Mesodermal cell (in vitro differentiated cells): ENCODE measurements around the gene LCN10.

Experiments
- H3K27ac ChIP-seq: 2 replicates; pipeline ENCODE4 v1.7.0; 2013; ENCODE audit warnings: mild to moderate bottlenecking, low read depth, low read length, moderate library complexity; ENCODE audit not compliant: severe bottlenecking
- H3K36me3 ChIP-seq: 2 replicates; pipeline ENCODE4 v1.7.1; 2013; ENCODE audit warnings: mild to moderate bottlenecking, low read length, moderate library complexity; ENCODE audit not compliant: control insufficient read depth, insufficient read depth
- H3K4me1 ChIP-seq: one replicate; pipeline ENCODE4 v1.7.1; 2013; ENCODE audit warnings: mild to moderate bottlenecking, low read length; ENCODE audit not compliant: insufficient read depth, control insufficient read depth, poor library complexity, severe bottlenecking
- H3K4me3 ChIP-seq: 2 replicates; pipeline ENCODE4 v1.7.0; 2013; ENCODE audit warnings: low read length, control low read depth, mild to moderate bottlenecking; ENCODE audit not compliant: insufficient read depth, poor library complexity, severe bottlenecking; ENCODE audit errors: extremely low read depth
- H3K9me3 ChIP-seq: 2 replicates; pipeline ENCODE4 v1.7.1; 2013; ENCODE audit warnings: mild to moderate bottlenecking, low read length, moderate library complexity; ENCODE audit not compliant: control insufficient read depth
- WGBS, 2 experiments: methylation state at CpG; one replicate each; pipeline ENCODE4 v1.1.5; 2013; ENCODE audit warnings: missing lambda C conversion rate in 2 of 2; ENCODE audit not compliant: insufficient coverage in 2 of 2; 5-methylcytosine and 5-hydroxymethylcytosine counted together

LCN10 gene

DNA sequence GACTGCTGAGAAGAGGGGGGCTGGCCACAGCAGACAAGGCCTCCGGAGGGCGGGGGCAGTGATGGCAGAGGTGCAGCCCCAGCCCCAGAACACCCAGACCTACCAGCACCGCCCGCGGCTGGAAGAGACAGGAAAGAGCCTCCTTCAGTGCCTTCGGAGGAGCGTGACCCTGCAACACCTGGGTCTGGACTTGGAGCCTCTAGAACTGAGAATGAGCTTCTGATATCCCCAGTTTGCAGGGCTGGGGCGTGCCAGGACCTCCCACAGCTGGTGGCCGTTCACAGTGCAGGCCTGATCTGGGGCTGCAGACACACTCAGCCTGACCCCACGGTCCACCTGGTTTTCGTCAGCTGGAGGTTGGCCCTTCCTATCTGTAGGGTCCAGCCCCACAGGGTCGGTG, 9.1 kb downstream of the LCN10 start:
- H3K4me3 ChIP-seq = no peak overlapping the region
- H3K4me1 ChIP-seq = peaks cover 10% of the 10 kb centered on the region
- whole genome bisulfite sequencing, 2 experiments = 91 to 97% methylated on average over 10 to 12 of the region's 12 CpGs

DNA sequence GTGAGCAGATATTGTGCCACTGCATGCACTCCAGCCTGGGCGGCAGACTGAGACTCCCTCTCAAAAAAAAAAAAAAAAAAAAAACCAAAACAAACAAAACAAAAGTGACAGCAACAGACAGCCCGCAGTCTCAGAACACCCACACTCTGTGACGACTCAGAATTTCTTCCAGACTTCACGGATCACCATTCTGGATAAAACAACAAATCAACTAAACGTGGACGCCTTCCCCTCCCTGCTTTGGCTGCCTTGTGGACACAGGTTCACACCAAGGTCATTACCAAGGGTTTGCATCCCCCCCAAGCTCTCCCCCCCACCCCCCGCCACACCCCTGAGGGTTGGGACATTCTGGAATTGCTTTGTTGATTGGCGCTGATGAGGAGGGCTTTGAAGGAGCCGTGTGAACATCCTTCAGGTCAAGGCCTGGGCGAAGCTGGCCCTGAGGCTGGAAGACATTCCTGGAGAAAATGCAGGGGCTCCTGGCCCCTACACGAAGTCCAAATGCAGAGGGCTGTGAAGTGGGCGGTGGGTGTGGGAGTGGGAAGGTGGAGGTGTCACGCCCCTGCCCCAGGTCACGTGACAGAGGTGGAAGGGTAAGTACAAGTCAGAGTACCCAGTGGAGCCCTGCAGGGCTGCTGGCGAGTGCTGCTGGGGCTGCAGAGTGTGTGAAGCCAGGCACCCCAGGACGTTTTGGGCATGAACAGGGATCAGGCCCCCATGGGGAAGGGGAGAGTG, 10.1 kb downstream of the LCN10 start:
- Histone ChIP-seq H3K9me3 (no peaks in the 10 kb centered on the region), H3K4me3 (no peak overlapping the region), H3K36me3 (no peaks in the 10 kb centered on the region), H3K27ac (no peak overlapping the region), H3K4me1 (peaks cover 10% of the 10 kb centered on the region)
- 68 to 77% methylated on average over 11 of the region's 16 CpGs for WGBS, 2 experiments

More for the DNA sequence above, 9.1 kb downstream of the LCN10 start:
- Histone ChIP-seq H3K36me3 (no peaks in the 10 kb centered on the region), H3K27ac (no peak overlapping the region), H3K9me3 (no peaks in the 10 kb centered on the region)

DNA sequence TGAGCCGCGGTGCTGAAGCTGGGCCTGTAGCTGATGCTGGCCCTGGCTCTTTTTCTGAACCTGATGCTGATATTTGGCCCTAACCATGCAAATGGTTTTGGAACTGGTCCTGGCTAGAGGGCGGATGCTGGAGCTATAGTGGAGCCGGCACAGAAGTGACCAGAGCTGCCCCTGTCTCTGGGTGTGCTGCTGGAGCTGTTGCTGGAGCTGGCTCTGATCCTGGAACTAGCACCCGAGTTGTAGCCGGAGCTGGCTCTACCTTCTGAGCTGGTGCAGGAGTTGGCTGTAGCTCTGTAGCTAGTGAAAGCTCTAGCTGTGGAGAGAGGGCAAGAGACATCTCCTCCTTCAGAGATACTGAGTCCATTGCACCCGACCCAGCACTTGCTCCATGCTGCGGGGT, 12.8 kb downstream of the LCN10 start:
- H3K9me3 ChIP-seq = no peaks in the 10 kb centered on the region
- 92 to 96% methylated on average over 7 to 8 of the region's 8 CpGs for WGBS, 2 experiments
- H3K36me3 ChIP-seq = peaks cover 19% of the 10 kb centered on the region
- no peak overlapping the region for H3K4me3 ChIP-seq
- no peak overlapping the region for H3K27ac ChIP-seq
- H3K4me1 ChIP-seq = peaks cover 27% of the 10 kb centered on the region

DNA sequence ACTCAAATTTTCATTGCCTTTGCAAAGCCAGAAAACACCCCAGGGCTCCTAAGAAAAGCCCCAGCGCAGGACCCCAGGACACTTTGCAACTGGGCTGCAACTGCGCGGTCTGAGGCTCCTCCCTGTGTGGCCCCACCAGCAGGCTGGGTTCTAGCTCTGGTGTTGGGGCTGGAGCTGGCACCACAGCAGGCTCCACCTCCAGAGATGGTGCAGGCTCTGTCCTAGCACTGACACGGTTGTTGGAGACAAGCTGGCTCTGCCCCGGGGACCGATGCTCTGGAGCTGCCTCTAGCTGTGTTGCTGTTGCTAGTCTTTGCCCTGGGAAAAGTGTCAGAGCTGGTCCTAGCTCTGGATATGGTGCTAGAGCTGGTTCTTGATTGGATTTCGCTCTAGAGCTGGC, 13.6 kb downstream of the LCN10 start:
- peak overlapping the region; percentile 74 for H3K4me3 ChIP-seq
- no peaks in the 10 kb centered on the region for H3K9me3 ChIP-seq
- H3K27ac ChIP-seq = no peak overlapping the region
- 86 to 92% methylated on average over 6 to 7 of the region's 7 CpGs for WGBS, 2 experiments
- peaks cover 27% of the 10 kb centered on the region for H3K36me3 ChIP-seq
- peaks cover 30% of the 10 kb centered on the region for H3K4me1 ChIP-seq

DNA sequence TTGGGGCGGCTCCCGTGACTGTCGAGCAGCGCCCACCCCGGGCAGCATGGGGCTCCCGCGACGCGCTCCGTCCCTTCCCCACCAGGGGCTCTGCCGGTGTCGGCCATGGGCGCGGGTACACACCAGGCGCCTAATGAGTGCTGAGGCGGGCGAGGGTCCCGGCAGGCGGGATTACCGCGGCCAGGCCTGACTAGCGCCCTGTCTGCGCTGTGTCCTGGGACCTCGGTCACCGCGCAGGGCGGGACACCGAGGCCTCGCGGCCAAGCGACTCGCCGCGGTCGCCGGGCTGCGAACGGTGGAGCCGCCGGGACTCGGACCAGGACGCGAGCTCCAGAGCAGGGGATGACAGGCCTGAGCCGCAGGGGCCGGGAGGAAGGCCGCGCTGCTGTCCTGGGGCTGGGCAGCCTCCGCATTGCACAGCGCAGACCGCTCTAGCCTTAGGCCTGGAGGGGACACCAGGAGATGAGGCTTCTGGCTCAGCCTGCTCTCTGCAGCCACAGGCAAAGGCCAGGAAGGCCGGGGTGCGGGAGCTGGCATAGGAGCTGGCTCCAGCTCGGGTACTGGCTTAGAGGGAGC, 14.1 kb downstream of the LCN10 start:
- H3K27ac ChIP-seq = no peak overlapping the region
- H3K9me3 ChIP-seq = no peaks in the 10 kb centered on the region
- H3K36me3 ChIP-seq = peaks cover 32% of the 10 kb centered on the region
- peaks cover 27% of the 10 kb centered on the region for H3K4me1 ChIP-seq
- H3K4me3 ChIP-seq = peak overlapping the region; percentile 74
- WGBS, 2 experiments = 7 to 9% methylated on average over 49 to 53 of the region's 53 CpGs

DNA sequence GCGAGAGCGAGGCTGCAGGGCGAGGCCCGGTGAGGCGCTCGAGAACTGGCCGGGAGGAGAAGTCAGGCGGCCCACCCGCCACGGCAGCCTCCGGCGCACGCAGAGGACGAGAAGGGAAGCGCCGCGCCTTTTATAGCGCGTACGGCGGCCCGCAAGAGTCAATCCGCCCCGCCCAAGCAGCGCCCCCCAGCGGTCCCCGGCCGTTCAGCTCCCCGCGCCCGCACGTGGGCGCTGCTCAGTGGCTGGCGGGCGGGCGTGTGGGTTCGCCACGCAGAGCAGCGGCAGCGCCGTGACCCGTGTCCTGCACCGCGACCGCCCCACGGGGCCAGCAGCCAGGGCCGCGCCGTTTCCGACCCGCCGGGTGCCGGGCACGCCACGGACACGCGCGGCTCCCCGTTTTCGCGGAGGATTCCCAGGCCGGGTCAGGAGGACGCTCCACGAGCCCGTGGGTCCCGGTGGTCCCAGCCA, 14.6 kb downstream of the LCN10 start:
- peaks cover 27% of the 10 kb centered on the region for H3K4me1 ChIP-seq
- H3K36me3 ChIP-seq = peaks cover 37% of the 10 kb centered on the region
- H3K27ac ChIP-seq = no peak overlapping the region
- peak overlapping the region; percentile 74 for H3K4me3 ChIP-seq
- 0 to 1% methylated on average over 58 to 65 of the region's 66 CpGs for WGBS, 2 experiments
- H3K9me3 ChIP-seq = no peaks in the 10 kb centered on the region

DNA sequence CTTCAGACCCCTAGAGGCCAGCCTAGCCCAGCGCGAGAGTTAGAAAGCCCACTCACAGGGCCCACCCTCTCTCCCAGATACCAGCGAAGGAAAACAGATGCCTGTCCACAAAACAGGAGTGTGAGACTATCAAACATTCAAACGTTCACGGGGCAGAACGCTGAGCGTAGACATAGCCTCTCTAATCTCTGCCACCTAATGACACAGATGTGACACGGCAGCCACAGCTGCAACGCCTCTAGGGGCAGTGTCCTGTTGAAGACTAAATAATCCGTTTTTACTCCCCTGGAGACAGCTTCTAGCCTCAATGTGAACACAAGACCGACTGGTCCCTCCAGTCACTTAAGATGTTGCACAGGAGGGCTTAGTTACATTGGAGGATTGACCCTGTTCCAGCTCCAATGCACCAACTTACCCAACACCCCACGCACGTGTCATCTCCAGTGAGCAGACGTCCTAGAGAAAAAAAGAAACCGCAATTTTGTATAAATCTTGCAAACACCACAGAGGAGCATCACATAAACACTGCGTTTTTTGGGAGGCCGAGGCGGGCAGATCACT, 16.0 kb downstream of the LCN10 start:
- H3K4me3 ChIP-seq = peak overlapping the region; percentile 74
- H3K27ac ChIP-seq = peak overlapping the region; percentile 59
- 45 to 53% methylated on average over 11 to 18 of the region's 18 CpGs for WGBS, 2 experiments
- peaks cover 50% of the 10 kb centered on the region for H3K36me3 ChIP-seq
- H3K4me1 ChIP-seq = peaks cover 27% of the 10 kb centered on the region
- no peaks in the 10 kb centered on the region for H3K9me3 ChIP-seq

DNA sequence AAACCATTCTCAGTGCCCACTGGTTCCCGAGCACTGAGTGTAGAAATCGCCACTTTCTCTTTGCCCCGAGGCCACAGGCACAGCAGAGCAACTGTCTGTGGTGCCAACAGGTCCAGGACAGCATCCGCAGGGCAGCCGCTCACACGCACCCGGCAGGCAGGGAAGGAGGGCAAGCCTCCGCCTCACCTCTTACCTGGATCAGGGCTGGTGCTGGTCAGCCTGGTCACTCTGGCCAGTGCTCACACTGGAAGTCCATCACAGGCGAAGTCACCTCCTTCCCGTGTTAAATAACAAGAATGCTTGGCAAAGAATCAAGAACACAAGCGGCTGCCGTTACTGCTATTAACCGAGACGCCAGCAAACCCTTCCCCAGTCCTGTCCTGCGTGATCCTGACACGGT, 16.6 kb downstream of the LCN10 start:
- peaks cover 53% of the 10 kb centered on the region for H3K36me3 ChIP-seq
- H3K27ac ChIP-seq = peak overlapping the region; percentile 59
- H3K4me1 ChIP-seq = peaks cover 27% of the 10 kb centered on the region
- H3K4me3 ChIP-seq = peak overlapping the region; percentile 74
- H3K9me3 ChIP-seq = no peaks in the 10 kb centered on the region
- 85 to 88% methylated on average over 16 of the region's 16 CpGs for WGBS, 2 experiments

DNA sequence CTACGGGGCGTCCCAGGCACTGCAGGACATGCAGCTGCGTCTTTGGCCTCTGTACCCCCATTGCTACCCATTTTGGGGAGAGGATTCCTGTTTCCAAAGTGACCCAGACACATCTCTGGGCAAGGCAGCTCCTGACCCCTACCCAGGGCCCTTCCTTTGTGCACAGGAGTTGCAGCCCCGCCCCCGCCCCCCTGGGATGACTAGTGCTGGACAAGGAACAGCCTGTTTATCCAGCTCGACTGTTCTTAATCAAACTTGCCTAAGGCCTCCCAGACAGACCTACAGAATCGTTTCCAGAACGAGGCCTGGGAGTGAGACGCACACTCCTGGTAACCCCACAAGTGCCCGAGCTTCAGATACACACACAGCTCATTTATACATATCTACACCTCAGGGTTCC, 17.1 kb downstream of the LCN10 start:
- WGBS, 2 experiments = 85 to 92% methylated on average over 7 to 10 of the region's 10 CpGs
- Histone ChIP-seq H3K36me3 (peaks cover 58% of the 10 kb centered on the region), H3K9me3 (no peaks in the 10 kb centered on the region), H3K27ac (peak overlapping the region; percentile 59), H3K4me3 (peak overlapping the region; percentile 74), H3K4me1 (peaks cover 28% of the 10 kb centered on the region)

DNA sequence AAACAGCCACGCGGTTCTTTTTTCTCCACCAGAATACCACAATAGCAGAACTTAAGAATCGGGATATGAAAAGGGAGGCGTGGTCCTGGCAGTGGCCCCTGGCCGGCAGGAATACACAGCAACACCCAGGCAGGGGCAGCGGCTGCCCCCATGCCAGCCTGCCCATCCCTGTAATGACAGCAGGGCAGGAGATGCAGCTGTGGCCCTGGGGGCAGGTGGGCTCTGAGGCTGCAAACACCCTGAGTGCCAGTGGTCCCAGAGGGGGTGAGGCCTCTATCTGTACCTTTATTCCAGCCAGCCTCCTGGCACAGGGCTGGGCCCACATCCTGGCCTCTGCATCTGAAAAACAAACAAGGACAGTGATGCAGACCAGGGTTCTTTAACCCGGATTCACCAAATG, 18.0 kb downstream of the LCN10 start:
- Histone ChIP-seq H3K36me3 (peaks cover 58% of the 10 kb centered on the region), H3K4me1 (peaks cover 35% of the 10 kb centered on the region), H3K4me3 (no peak overlapping the region), H3K27ac (no peak overlapping the region), H3K9me3 (no peaks in the 10 kb centered on the region)
- WGBS, 2 experiments = 100% methylated on average over 1 to 2 of the region's 7 CpGs

DNA sequence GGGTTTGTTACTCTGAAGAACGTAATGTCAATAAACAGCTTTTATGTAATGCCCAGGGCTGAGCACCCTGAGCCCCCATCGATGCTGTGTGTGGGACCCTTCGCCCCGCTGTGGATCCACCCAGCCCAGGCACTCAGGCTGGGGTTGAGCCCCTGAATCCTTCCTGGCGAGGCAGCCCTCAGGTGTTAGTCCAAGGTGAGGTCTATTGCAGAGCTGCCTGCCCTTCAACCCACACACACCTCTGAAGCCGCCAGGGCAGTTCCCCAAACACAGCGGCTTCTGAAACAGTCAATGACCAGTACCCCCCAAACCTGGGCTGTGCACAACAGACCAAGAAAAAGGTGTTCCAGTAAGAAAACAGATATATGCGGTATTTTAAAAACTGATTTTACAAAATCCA, 18.8 kb downstream of the LCN10 start:
- 96 to 100% methylated on average over 4 of the region's 8 CpGs for WGBS, 2 experiments
- H3K27ac ChIP-seq = no peak overlapping the region
- H3K36me3 ChIP-seq = peaks cover 58% of the 10 kb centered on the region
- H3K4me3 ChIP-seq = no peak overlapping the region
- no peaks in the 10 kb centered on the region for H3K9me3 ChIP-seq
- H3K4me1 ChIP-seq = peaks cover 31% of the 10 kb centered on the region
